Suprapubic skin (tissue), 4 donors: ENCODE measurements around the gene LAP3.

Source experiments
- POLR2A ChIP-seq, 2 donors: fragments of 450-650 bp; IDR thresholded peaks; one replicate each; pipeline ENCODE4 v1.6.1; 2017; ENCODE audit warnings: antibody characterized with exemption in 2 of 2, mild to moderate bottlenecking in 2 of 2, moderate library complexity in 2 of 2
- POLR2AphosphoS5 ChIP-seq, 3 donors: sonication (generic); formaldehyde crosslinking; IDR thresholded peaks; one replicate each; pipeline ENCODE4 v1.6.1; 2017; ENCODE audit warnings: antibody characterized with exemption in 3 of 3

DNA sequence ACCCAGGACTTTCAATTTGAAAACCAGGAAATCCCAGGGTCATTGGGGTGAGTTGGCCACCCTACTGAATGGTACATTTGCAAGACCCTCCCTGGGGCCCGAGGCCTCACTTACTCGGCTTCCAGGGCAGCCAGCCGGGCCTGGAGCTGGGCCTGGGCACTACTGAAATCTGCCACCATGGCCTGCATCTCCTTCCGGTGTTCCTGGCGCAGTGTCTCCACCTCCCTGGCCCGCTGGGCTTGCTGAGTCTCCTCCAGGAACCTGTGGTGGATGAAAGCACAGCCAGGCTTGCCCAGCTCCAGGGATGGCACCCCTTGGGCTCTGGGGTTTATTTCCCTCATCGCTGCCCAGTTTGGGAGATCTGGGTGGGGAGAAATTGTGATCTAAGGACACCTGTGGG is 62.1 kb downstream of the LAP3 start:
- TF ChIP-seq POLR2A (IDR thresholded peaks at IDR 0.05) (no peak), POLR2AphosphoS5 (IDR thresholded peaks at IDR 0.05) (no peak)
